HG03469 (cell line): ENCODE measurements around the gene RIMKLB.
"Not testable (repeated sequence)": the region's sequence is repeated elsewhere in the genome, so short reads cannot be mapped to it uniquely, and the experiment has no call there.

Experiments
- ATAC-seq: cut with Tn5 transposase; IDR thresholded peaks from one replicate; pipeline ENCODE4 v1.9.1; 2021; ENCODE audit warnings: mild to moderate bottlenecking, moderate library complexity, moderate number of reproducible peaks; ENCODE audit not compliant: unreplicated experiment

The RIMKLB gene

DNA sequence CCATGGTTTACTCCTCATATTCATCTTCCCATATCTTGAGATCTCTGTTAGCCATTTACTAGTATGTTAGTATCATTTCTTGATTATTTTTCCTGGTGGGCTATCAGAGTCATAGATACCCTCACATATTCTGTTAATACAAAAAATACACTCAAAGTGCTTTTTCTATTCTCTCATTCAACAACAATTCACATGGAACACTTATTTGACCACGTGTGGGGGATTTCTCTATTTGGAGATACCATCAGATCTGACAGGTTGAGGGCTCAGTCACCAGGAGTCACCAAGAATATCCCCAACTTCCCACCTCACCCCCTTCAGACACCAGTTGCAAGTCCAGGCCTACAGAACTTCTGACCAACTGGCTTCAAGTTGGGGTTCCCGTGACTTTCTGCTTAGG, 72.7 kb downstream of the RIMKLB start:
- no peak for ATAC-seq

DNA sequence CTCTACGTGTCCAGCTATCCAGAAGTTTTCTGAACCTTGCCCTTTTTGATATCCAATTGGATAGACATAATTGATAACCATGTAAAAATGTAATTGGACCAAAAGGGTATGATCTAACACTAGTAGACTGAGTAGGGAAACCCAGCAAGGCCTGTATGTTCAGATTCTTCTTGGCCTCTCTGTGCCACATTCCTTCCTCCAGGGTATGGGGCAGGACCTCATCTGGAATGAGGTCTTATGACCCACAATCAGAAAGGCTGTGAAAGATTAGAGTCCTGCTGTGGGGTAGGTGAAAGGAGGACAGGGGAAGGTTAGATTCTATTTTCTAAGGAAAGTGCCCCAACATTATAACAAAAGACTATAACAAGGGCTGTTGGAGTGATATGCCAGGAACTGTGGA, 73.3 kb downstream of the RIMKLB start:
- no peak for ATAC-seq

DNA sequence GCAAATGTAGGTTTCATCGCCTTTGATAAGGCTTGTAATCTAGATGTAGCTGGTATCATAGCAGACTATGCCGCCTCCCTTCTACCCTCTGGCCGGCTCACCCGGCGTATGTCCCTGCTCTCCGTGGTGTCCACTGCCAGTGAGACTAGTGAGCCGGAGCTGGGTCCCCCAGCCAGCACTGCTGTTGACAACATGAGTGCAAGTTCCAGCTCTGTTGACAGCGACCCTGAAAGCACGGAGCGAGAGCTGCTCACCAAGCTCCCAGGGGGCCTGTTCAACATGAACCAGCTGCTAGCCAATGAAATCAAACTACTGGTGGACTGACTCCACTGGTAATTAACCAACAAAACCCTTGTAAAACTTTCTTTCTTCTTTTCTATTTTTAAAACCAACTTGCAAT, 75.7 kb downstream of the RIMKLB start:
- ATAC-seq, result no peak

DNA sequence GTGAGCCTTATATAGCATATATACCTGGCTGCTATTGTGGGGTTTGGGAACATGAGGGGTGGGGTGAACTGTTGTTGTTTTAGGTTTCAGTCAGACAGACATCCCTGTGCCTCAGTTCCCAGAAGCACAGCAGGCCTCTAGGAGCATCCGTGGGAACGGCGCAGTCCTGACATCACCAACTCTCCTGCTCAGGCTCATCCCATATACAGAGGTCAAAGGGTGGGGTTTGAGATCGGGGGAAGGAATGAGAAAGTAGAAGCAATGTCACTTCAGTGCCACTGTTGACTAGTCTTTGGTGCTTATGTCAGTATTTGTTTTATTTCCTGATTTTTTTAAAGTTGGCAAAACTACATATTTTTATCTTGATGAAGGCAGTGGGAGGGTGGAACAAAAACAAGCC, 81.5 kb downstream of the RIMKLB start:
- no peak for ATAC-seq

DNA sequence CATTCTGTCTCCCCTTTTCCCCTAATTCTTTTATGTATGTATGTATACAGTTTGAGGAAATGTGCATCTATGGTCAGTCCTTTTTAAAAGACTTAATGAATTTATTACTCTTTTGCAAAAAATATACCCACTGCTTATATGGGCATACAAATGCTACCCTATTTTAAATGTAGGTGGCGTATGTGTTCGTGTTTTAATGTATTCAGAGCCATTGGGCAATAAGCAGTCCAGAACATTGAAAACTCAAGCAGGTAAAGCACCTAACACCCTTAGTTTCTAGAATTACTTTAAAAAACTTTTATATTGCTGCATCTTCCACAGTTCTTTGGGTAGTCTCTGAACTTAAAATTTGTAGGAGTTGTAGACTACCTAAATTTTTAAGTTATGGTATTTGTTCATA, 82.1 kb downstream of the RIMKLB start:
- no peak for ATAC-seq

DNA sequence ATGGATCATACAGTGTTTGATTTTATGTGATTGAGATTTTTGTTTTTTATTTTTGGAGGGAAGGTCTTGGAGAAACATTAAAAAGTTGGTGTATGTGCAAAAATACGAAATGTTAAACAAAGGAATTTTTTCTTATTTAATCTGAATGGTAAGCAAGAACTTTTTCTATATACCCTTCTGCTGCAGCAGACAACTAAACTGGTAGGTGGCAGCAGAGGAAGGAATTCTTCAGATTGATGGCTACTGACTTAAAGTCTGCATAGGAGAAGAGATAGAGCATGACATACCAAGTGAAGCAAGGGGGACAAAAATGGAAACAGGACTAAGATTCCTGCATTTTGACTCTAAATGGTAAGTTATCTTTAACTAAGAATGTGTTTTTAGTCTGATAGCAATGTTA, 82.6 kb downstream of the RIMKLB start:
- ATAC-seq, result no peak

DNA sequence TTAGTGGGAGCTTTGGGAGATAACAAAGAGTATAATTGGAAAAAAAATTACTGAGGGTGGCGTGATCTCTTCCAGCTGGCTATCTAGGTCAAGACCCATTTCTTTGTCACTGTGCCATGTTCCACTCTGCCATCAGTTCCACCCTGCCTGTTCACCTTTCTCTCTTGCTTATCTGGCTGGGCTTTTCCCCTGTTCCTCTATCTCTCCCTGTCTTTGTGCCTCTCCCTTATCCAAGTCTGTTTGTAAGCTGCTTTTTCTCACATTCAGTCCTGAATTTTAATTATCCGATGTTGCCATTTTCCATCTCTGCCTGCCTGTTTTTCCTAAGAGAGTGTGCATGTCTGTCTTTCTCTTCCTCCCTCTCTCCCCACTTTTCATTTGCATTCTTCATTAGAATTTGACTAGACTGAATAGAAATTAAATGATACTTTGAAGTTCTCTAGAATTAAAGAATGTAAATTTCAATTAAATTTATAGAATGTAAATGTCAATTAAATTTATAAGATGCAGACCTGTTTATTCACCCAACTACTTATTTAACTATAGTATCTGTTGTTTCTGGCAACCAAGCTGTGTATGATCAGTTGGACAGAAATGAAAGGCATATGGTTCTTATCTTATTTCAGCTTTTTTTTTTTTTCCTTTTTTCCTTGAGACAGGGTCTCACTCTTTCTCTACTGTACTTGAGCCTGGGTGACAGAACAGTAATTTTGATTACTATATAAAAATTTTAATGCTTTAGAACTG, 83.8 kb downstream of the RIMKLB start:
- no peak for ATAC-seq

DNA sequence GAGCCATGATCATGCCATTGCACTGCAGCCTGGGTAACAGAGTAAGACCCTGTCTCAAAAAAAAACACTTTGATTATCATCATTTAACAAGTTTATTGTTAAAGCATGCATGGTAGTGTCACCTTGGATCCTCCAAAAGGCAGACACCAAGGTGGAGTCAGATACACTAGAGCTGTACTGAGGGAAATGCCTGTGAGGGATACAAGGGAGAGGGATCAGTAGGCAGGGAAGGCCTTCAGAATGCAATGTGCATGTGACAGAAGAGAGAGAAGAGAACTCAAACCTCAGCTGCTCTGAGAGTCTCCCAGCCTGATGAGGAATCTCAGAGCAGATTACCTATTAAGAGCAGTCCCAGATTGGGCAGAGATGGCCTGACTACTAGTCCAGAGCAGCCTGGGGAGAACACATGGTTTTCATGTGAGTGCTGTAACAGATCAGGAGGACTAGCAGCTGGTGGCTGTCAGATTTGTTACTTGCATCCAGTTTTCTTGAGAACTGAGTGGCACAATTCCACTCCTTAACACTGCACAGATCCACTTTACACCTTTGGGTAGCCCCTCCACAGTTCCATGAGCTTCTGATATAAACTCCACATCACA, 86.6 kb downstream of the RIMKLB start:
- ATAC-seq, result no peak

DNA sequence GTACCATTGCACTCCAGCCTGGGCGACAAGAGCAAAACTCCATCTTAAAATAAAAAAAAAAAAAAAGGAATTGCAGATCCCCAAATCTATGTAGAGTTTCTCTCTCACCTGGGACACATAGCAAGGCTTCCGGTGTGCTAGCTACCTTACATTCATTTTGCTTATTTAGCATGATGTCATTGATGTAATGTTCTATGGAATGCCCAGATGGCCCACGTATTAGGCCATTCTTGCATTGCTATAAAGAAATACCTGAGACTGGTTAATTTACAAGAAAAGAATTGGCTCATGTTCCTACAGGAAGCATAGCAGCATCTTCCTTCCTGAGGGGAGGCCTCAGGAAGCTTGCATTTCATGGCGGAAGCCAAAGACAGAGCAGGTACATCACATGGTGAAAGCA, 87.7 kb downstream of the RIMKLB start:
- no peak for ATAC-seq

DNA sequence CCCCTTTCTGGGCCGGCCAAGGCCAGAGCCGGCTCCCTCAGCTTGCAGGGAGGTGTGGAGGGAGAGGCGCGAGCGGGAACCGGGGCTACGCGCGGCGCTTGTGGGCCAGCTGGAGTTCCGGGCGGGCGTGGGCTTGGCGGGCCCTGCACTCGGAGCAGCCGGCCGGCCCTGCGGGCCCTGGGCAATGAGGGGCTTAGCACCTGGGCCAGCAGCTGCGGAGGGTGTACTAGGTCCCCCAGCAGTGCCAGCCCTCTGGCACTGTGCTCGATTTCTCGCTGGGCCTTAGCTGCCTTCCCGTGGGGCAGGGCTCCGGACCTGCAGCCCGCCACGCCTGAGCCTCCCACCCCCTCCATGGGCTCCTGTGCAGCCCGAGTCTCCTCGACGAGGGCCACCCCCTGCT, 89.4 kb downstream of the RIMKLB start:
- ATAC-seq, result not testable (repeated sequence)

DNA sequence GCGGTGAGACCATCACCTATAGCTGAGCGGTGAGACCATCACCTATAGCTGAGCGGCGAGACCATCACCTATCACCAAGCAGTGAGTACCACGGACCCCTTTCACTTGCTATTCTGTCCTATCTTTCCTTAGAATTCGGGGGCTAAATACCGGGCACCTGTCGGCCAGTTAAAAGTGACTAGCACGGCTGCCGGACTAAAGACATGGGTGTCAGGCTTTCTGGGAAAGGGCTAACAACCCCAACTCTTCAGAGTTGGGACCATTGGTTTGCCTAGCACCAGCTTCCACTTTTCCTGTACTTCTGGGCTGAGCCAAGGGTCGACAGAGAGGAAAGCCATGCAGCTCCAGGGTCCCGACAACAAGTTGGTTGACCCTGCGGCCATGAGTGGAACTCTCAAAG, 90.9 kb downstream of the RIMKLB start:
- ATAC-seq, result not testable (repeated sequence)

DNA sequence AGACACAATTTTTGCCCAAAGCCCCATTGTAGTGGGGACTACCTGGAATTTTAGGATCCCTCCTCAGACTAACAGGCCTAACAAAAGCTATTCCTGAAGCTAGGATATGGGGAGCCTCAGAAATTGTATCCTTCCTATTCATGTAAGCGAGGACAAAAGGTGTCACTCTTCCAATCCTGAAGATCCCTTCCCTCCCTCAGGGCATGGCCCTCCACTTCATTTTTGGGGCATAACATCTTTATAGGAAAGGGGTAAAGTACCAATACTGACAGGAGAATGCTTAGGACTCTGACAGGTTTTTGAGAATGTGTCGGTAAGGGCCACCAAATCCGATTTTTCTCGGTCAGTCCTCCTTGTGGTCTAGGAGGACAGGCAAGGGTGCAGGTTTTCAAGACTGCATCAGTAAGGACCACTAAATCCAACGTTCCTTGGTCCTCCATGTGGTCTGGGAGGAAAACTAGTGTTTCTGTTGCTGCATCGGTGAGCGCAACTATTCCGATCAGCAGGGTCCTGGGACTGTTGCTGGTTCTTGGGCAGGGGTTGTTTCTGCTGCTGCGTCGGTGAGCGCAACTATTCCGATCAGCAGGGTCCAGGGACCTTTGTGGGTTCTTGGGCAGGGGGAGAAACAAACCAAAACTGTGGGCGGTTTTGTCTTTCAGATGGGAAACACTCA, 91.7 kb downstream of the RIMKLB start:
- ATAC-seq, result not testable (repeated sequence)

DNA sequence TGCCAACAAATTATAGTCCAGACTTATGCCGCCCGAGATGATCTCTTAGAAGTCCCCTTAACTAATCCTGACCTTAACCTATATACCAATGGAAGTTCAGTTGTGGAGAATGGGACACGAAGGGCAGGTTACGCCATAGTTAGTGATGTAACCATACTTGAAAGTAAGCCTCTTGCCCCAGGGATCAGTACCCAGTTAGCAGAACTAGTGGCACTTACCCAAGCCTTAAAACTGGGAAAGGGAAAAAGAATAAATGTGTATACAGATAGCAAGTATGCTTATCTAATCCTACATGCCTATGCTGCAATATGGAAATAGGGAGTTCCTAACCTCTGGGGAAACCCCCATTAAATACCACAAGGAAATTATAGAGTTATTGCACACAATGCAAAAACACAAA, 95.4 kb downstream of the RIMKLB start:
- not testable (repeated sequence) for ATAC-seq

DNA sequence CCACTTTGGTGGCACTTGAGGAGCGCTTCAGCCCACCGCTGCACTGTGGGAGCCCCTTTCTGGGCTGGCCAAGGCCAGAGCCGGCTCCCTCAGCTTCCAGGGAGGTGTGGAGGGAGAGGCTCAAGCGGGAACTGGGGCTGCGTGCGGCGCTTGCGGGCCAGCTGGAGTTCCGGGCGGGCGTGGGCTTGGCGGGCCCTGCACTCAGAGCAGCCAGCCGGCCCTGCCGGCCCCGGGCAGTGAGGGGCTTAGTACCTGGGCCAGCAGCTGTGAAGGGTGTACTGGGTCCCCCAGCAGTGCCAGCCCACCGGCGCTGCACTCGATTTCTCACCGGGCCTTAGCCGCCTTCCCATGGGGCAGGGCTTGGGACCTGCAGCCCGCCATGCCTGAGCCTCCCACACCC, 96.8 kb downstream of the RIMKLB start:
- not testable (repeated sequence) for ATAC-seq

DNA sequence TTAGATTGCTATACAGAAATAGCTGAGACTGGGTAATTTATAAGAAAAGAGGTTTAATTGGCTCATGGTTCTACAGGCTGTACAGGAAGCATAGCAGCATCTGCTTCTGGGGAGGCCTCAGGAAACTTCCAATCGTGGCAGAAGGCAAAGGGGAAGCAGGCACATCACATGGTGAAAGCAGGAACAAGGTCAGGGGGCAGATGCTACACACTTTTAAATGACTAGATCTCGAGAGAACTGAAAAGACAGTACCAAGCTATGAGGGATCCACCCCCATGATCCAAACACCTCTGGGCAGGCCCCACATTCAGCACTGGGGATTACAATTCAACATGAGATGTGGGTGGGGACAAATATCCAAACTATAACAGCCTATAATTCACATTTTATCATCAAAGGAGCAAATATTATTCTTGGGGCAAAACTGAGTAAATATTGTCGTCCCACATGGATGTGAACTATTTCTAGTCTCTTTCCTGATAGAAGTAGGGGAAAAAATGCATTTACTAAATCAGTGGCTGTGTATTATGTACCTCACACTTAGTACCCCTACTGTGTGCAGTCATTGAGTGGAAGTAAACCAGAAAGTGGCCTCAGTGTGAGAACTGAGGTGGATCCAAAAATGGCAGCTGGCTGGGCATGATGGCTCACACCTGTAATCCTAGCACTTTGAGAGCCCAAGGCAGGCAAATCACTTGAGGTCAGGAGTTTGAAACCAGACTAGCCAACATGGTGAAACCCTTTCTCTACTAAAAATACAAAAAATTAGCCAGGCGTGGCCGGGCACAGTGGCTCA, 99.2 kb downstream of the RIMKLB start:
- no peak for ATAC-seq

DNA sequence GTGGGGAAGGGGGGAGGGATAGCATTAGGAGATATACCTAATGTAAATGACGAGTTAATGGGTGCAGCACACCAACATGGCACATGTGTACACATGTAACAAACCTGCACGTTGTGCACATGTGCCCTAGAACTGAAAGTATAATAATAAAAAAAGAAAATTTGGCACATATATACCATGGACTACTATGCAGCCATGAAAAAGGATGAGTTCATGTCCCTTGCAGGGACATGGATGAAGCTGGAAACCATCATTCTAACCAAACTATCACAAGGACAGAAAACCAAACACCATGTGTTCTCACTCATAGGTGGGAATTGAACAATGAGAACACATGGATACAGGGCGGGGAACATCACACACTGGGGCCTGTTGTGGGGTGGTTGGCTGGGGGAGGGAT, 103.4 kb downstream of the RIMKLB start:
- ATAC-seq, result not testable (repeated sequence)

DNA sequence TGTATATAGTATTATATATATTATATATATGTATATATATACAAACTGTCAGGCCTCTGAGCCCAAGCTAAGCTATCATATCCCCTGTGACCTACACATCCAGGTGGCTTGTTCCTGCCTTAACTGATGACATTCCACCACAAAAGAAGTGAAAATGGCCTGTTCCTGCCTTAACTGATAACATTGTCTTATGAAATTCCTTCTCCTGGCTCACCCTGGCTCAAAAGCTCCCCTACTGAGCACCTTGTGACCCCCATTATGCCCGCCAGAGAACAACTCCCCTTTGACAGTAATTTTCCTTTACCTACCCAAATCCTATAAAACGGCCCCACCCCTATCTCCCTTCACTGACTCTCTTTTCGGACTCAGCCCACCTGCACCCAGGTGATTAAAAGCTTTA, 107.0 kb downstream of the RIMKLB start:
- not testable (repeated sequence) for ATAC-seq

DNA sequence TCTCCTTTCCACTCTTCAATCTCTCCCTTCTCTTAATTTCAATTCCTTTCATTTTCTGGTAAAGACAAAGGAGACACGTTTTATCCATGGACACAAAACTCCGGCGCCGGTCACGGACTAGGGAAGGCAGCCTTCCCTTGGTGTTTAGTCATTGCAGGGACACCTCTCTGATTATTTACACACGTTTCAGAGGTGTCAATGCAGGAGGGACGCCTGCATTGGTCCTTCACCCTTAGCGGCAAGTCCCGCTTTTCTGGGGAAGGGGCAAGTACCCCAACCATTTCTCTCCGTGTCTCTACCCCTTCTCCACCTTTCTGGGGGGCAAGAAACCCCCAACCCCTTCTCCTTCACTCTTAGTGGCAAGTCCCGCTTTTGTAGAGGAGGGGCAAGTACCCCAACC, 107.7 kb downstream of the RIMKLB start:
- not testable (repeated sequence) for ATAC-seq

DNA sequence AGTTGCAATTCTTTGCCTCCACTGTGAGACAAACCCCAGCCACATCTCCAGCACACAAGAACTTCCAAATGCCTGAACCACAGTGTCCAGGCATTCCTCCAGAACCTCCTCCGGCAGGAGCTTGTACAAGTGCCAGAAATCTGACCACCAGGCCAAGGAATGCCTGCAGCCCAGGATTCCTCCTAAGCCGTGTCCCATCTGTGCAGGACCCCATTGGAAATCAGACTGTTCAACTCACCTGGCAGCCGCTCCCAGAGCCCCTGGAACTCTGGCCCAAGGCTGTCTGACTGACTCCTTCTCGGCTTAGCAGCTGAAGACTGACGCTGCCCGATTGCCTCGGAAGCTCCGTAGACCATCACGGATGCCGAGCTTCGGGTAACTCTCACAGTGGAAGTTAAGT, 109.3 kb downstream of the RIMKLB start:
- not testable (repeated sequence) for ATAC-seq

DNA sequence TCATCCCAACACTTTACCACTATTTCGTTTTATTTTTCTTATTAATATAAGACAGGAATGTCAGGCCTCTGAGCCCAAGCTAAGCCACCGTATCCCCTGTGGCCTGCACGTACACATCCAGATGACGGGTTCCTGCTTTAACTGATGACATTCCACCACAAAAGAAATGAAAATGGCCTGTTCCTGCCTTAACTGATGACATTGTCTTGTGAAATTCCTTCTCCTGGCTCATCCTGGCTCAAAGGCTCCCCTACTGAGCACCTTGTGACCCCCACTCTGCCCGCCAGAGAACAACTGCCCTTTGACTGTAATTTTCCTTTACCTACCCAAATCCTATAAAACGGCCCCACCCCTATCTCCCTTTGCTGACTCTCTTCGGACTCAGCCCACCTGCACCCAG, 112.3 kb downstream of the RIMKLB start:
- ATAC-seq, result not testable (repeated sequence)
